ENCODE results near the gene CCNI2.

DNA sequence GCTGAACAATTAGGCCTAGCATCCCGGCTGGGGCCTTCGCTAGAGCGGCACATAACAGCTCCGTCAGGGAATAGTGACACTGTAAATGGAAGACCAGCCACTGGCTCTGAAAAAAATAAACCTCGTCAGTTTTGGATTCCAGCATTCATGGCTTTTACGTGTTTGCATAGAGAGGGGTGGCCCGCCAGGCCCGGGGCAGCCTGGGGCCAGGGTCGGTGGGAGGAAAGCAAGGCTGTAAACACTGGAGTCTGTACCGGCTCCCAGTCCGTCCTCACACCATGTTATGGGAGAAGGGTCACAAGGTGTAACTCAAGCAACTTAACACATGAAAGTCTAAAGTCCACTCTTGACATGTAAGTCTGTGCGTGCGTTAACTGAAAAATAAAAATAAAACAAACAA lies 11.2 kb downstream of the CCNI2 start:
- TF ChIP-seq, protein P1, sequence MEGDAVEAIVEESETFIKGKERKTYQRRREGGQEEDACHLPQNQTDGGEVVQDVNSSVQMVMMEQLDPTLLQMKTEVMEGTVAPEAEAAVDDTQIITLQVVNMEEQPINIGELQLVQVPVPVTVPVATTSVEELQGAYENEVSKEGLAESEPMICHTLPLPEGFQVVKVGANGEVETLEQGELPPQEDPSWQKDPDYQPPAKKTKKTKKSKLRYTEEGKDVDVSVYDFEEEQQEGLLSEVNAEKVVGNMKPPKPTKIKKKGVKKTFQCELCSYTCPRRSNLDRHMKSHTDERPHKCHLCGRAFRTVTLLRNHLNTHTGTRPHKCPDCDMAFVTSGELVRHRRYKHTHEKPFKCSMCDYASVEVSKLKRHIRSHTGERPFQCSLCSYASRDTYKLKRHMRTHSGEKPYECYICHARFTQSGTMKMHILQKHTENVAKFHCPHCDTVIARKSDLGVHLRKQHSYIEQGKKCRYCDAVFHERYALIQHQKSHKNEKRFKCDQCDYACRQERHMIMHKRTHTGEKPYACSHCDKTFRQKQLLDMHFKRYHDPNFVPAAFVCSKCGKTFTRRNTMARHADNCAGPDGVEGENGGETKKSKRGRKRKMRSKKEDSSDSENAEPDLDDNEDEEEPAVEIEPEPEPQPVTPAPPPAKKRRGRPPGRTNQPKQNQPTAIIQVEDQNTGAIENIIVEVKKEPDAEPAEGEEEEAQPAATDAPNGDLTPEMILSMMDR (conservative IDR thresholded peaks at IDR 0.05; ENCODE audit: low read length) = no peak
- TF ChIP-seq EZH2phosphoT487 (IDR thresholded peaks at IDR 0.05; ENCODE audit: borderline replicate concordance) = no peak
